Measurements from ENCODE around the gene CRTC1.

The CRTC1 gene

DNA sequence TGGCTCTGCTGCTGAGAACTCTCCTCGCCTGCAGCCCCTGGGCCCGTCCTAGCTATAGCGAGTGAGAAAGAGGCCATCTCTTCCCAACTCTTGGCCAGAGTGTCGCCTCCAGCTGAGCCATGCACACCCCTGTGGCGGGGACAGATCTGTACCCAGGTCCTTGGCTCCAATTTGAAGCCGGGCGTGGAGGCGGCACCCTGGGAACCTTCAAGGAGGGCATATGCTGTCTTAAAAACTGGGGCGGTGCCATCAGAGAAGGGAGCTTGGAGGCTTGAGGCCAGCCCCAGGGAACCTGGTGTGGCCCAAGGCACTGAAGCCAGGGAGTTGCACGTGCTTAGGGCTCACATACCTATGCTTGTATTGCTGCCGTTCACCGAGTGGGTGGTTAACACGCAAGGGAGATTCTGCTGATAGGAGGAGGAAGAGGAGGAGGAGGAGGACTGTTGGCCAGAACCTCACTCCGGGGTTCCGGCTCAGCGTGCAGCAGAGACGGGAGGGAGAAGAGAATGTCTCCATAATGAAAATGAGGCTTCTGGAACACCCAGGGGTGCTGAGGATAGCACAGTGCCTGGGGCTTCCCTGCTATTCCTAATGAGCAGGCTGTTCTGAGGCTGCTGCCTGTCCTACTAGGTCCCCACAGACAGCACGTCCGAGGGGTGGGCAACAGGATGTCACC, 67.0 kb downstream of the CRTC1 start:
- DNase-seq, result no peak

- no peak for DNase-seq
These were observed 68.1 kb downstream of the CRTC1 start for GRCh38 chr19:18751571-18751970.

- no peak for DNase-seq
These were observed 71.0 kb downstream of the CRTC1 start for GRCh38 chr19:18754501-18754900.

- no peak for DNase-seq
These were observed 73.4 kb downstream of the CRTC1 start for GRCh38 chr19:18756896-18757295.

GRCh38 chr19:18759304-18759994, 76.0 kb downstream of the CRTC1 start:
- DNase-seq, result no peak

- DNase-seq, result no peak
These were observed 76.5 kb downstream of the CRTC1 start for GRCh38 chr19:18759995-18760426.

- no peak for DNase-seq
These were observed 77.2 kb downstream of the CRTC1 start for GRCh38 chr19:18760440-18761383.

DNA sequence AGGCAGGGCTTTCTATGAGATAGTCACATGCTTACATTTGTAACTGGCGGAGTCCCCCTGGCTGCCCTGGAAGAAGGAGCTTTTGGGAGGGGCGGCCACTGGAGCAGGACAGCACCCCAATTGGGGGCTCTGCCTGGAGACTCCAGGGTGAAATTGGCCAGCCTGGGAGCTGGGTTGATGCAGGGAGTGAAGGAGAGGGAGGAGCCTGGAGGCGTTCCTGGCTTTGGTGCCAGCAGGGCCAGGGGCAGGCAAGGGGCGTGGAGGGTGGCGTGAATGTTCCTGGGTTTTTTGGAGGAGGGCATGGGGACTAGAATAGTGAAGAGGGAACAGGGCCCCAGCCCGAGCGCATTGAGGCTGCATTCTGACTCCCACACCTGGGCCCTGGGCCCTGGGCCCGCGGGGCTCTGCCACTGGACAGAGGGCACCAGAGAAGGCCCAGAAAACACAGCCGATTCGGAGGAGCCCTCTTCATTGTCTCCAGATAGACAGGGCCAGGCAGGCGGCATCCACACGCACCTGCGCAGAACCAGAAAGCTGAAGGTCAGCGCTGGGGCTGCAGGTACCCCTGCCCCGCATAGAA, 78.1 kb downstream of the CRTC1 start:
- no peak for DNase-seq

GRCh38 chr19:18762125-18763023, 78.9 kb downstream of the CRTC1 start:
- no peak for DNase-seq

GRCh38 chr19:18763674-18764590, 80.5 kb downstream of the CRTC1 start:
- no peak for DNase-seq

GRCh38 chr19:18764591-18765051, 81.1 kb downstream of the CRTC1 start:
- no peak for DNase-seq

GRCh38 chr19:18765224-18765623, 81.7 kb downstream of the CRTC1 start:
- no peak for DNase-seq

DNA sequence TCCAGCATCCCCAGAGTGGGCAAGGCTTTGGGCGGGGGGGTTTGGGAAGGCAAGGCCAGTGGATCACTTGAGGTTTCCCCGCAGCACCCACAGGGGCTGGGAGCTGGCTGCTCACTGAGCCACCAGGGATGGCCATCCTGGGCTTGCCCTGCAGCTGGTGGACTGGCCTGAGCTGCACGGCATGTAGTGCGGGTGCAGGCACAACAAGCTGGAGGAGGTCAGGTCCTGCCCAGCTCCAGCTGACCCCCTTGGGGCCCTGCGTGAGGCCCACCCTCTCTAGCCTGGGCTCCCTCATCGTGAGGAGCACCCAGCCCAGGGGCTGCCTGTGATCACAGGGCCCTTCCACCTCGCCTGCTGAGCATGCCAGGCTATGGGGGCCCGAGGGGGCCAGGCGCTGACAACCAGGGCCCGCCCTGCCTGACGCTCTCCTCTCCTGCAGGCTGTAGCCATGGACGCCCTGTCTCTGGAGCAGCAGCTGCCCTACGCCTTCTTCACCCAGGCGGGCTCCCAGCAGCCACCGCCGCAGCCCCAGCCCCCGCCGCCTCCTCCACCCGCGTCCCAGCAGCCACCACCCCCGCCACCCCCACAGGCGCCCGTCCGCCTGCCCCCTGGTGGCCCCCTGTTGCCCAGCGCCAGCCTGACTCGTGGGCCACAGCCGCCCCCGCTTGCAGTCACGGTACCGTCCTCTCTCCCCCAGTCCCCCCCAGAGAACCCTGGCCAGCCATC, 84.7 kb downstream of the CRTC1 start:
- DNase-seq, result no peak

- no peak for DNase-seq
These were observed 85.8 kb downstream of the CRTC1 start for GRCh38 chr19:18768997-18769891.

DNA sequence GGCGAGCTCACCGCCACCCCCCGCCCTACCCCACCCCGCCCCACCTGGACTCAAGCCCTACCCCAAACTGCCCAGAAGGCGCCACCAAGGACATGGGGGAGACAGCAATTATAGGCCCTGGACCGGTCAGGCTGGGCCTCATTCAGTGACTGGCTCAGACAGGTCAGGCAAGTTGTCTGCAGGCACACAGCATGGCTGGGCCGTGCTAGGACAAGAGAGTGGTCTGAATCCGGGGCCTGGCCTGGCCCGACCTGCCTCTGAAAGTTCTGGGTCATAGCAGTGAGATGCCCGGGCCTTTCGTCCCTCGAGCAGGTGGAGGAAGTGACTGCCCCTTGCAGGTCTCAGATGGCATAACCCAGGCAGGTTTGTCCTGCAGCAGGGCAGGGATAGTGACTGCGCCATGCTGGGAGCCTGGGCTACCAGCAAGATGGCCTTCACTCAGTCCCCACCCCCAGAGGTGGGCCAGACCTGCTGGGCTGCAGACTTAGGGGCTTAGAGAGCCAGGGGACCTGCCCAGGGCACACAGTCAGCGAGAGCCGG, 86.6 kb downstream of the CRTC1 start:
- DNase-seq, result no peak

DNA sequence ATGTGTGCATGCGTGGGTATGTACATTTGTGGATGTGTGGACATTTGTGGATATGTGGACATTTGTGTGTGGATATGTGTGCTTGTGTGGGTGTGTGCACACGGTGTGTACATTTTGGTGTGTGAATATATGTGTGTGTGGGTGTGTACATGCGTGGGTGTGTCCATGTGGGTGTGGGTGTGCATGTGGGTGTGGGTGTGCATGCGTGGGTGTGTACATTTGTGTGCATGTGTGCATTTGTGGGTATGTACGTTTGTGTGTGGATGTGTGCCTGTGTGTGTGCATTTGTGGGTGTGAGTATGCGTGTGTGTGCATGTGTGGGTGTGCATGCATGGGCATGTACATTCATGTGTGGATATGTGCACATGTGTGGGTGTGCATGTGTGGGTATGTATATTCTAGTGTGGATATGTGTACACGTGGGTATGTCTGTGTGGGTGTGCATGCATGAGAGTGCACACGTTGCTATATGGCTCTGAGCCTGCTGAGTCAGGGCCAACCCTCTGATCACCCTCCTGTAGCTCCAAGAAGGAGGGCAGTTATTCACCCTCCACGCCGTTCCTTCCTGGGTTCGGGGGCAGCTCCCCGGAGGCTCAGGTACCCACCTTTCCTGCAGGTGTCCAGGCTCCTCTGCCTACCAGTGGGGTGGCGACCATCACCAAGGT, 87.3 kb downstream of the CRTC1 start:
- DNase-seq, result no peak

DNA sequence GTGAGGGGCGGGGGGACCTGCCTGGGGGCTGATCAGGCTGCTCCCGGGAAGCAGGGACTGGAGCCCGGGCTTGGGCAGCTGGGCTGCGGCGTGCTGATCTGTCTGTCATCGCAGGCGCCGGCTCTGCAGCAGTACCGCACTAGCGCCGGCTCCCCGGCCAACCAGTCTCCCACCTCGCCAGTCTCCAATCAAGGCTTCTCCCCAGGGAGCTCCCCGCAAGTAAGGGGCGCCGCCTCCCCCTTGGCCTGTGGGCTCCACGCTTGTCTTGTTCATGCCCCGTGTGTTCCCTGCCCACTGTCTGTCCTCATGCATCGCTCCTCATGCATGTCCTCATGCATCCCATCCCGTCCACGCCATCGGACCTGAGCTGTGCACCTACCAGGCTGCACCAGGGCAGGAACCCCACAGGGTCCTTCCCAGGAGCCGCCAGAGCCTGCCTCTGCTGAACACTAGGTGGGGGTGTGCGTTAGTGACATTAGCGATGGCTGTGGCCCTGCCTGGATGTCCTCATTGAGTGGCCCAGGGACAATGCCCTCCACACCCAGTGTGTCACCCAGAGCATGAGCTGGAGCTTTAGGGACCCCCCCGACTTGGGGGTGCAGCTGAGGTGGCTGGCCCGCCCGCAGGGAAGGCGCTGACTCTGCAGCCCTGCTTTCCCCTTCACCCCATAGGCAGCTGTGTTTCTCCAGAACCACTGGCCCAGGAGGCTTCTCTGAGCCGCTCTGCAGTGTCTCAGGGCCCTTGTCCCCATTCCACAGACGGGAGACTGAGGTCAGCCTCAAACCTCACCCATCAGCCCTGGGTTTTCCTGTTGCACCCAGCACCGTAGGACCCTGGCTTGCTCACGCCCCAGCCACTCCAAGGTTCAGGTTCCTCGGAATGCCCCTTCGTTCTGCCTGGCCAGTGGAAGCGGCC, 88.1 kb downstream of the CRTC1 start:
- no peak for DNase-seq
